IMR-90 (cell line): Measurements from ENCODE around the gene CDH22.

Experiments used
- CEBPB ChIP-seq: IDR thresholded peaks from 2 replicates; pipeline ENCODE4 v1.6.1; 2012; ENCODE audit warnings: low read depth, low read length, improper control_type of control experiment
- CHD1 ChIP-seq: IDR thresholded peaks from 2 replicates; pipeline ENCODE4 v1.6.1; 2012; ENCODE audit warnings: low read depth, low read length, improper control_type of control experiment
- ELK1 ChIP-seq: fragments of 150-350 bp; IDR thresholded peaks from 2 replicates; pipeline ENCODE4 v1.6.1; 2016; ENCODE audit warnings: low read depth, mild to moderate bottlenecking, low read length, moderate library complexity, borderline replicate concordance
- MAFK ChIP-seq: IDR thresholded peaks from 2 replicates; pipeline ENCODE4 v1.6.1; 2012; ENCODE audit warnings: low read depth, low read length, improper control_type of control experiment
- MAZ ChIP-seq: IDR thresholded peaks from 2 replicates; pipeline ENCODE4 v1.6.1; 2012; ENCODE audit warnings: low read depth, mild to moderate bottlenecking, low read length, improper control_type of control experiment, moderate library complexity, borderline replicate concordance
- MXI1 ChIP-seq: IDR thresholded peaks from 2 replicates; pipeline ENCODE4 v1.6.1; 2012; ENCODE audit warnings: low read depth, mild to moderate bottlenecking, low read length, moderate library complexity, borderline replicate concordance
- POLR2A ChIP-seq: IDR thresholded peaks from 2 replicates; pipeline ENCODE4 v1.6.1; 2012; ENCODE audit warnings: mild to moderate bottlenecking, low read depth, low read length
- RAD21 ChIP-seq: IDR thresholded peaks from 2 replicates; pipeline ENCODE4 v1.6.1; 2012; ENCODE audit warnings: low read length, improper control_type of control experiment
- RCOR1 ChIP-seq: IDR thresholded peaks from 2 replicates; pipeline ENCODE4 v1.6.1; 2012; ENCODE audit warnings: mild to moderate bottlenecking, low read length, improper control_type of control experiment; ENCODE audit not compliant: insufficient replicate concordance
- RFX5 ChIP-seq: IDR thresholded peaks from 2 replicates; pipeline ENCODE4 v1.8.0; 2012; ENCODE audit warnings: low read depth, mild to moderate bottlenecking, low read length, moderate library complexity
- SMC3 ChIP-seq: fragments of 150-350 bp; IDR thresholded peaks from 2 replicates; pipeline ENCODE4 v1.6.1; 2016; ENCODE audit warnings: low read depth, mild to moderate bottlenecking, antibody characterized with exemption, low read length, moderate library complexity
- TF ChIP-seq, protein P1 (sequence below): conservative IDR thresholded peaks from 2 replicates; pipeline ENCODE4 v1.5.1; 2012; ENCODE audit warnings: mild to moderate bottlenecking, low read depth, low read length, improper control_type of control experiment
- TF ChIP-seq, protein P2 (sequence below): fragments of 150-350 bp; IDR thresholded peaks from 2 replicates; pipeline ENCODE4 v1.6.1; 2017; ENCODE audit warnings: mild to moderate bottlenecking, antibody characterized with exemption, low read length, low read depth

- TF ChIP-seq, protein P1, sequence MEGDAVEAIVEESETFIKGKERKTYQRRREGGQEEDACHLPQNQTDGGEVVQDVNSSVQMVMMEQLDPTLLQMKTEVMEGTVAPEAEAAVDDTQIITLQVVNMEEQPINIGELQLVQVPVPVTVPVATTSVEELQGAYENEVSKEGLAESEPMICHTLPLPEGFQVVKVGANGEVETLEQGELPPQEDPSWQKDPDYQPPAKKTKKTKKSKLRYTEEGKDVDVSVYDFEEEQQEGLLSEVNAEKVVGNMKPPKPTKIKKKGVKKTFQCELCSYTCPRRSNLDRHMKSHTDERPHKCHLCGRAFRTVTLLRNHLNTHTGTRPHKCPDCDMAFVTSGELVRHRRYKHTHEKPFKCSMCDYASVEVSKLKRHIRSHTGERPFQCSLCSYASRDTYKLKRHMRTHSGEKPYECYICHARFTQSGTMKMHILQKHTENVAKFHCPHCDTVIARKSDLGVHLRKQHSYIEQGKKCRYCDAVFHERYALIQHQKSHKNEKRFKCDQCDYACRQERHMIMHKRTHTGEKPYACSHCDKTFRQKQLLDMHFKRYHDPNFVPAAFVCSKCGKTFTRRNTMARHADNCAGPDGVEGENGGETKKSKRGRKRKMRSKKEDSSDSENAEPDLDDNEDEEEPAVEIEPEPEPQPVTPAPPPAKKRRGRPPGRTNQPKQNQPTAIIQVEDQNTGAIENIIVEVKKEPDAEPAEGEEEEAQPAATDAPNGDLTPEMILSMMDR, result no peak
- no peak for TF ChIP-seq RCOR1
- no peak for TF ChIP-seq RAD21
- no peak for TF ChIP-seq MXI1
- TF ChIP-seq, protein P2, sequence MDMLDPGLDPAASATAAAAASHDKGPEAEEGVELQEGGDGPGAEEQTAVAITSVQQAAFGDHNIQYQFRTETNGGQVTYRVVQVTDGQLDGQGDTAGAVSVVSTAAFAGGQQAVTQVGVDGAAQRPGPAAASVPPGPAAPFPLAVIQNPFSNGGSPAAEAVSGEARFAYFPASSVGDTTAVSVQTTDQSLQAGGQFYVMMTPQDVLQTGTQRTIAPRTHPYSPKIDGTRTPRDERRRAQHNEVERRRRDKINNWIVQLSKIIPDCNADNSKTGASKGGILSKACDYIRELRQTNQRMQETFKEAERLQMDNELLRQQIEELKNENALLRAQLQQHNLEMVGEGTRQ, result no peak
- no peak for TF ChIP-seq MAFK
- TF ChIP-seq MAZ, result no peak
- no peak for TF ChIP-seq POLR2A
- TF ChIP-seq ELK1, result no peak
- TF ChIP-seq CEBPB, result no peak
- no peak for TF ChIP-seq RFX5
- TF ChIP-seq SMC3, result no peak
- TF ChIP-seq CHD1, result no peak
Observed at GRCh38 chr20:46190478-46191167, 117.7 kb downstream of the CDH22 start.
